ENCODE data around the gene PLA2G5.

- TF ChIP-seq CTCF (IDR thresholded peaks at IDR 0.05) (no peak), POLR2A (IDR thresholded peaks at IDR 0.05) (no peak)
Measured at GRCh38 chr1:20047096-20047495, 22.9 kb upstream of the PLA2G5 start.
